HG02885 (cell line): ENCODE measurements around the gene ASXL1.
A peak's percentile ranks its signal among the peaks of the same experiment; 100 is the strongest.

Source experiments
- ATAC-seq: cut with Tn5 transposase; IDR thresholded peaks from one replicate; pipeline ENCODE4 v1.9.1; 2021; ENCODE audit warnings: mild to moderate bottlenecking; ENCODE audit not compliant: unreplicated experiment, poor library complexity

ASXL1 gene

DNA sequence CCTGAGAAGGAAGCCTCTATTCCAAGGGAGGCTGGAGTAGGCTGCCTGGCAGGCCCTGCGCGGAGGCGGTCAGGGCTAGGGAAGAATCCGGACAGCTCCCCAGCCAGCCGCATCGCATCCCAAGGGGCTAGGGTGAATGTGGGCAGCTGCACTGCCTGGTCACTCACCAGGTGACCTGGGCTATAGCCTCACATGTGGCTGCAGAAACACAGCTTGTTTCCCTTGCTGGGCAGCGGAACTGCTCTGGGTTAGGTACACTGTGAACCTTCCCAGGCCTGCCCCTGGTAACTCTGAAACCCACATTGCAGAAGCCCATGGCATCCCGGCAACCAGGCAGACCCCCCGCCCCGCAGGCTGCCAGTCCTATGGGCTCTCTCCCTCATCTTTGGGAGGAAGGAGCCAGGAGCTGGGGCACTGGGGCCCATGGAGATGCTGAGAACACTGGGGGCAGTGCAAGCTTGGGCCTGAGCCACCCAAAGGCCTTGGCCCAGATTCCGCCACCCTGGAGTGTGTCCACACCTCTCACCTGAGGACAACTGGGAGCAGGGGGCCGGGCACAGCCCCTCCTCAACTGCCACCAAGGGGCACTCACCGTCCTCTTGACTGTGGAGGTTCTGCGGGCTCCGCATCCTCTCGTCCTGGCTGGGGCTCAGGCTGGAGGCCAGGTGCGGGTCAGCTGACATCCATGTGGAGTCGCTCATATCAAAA lies 116.0 kb downstream of the ASXL1 start:
- ATAC-seq, result no peak

- ATAC-seq, result no peak
Measured at GRCh38 chr20:32474717-32474966, 116.5 kb downstream of the ASXL1 start.

GRCh38 chr20:32474967-32475811 lies 117.1 kb downstream of the ASXL1 start:
- no peak for ATAC-seq

DNA sequence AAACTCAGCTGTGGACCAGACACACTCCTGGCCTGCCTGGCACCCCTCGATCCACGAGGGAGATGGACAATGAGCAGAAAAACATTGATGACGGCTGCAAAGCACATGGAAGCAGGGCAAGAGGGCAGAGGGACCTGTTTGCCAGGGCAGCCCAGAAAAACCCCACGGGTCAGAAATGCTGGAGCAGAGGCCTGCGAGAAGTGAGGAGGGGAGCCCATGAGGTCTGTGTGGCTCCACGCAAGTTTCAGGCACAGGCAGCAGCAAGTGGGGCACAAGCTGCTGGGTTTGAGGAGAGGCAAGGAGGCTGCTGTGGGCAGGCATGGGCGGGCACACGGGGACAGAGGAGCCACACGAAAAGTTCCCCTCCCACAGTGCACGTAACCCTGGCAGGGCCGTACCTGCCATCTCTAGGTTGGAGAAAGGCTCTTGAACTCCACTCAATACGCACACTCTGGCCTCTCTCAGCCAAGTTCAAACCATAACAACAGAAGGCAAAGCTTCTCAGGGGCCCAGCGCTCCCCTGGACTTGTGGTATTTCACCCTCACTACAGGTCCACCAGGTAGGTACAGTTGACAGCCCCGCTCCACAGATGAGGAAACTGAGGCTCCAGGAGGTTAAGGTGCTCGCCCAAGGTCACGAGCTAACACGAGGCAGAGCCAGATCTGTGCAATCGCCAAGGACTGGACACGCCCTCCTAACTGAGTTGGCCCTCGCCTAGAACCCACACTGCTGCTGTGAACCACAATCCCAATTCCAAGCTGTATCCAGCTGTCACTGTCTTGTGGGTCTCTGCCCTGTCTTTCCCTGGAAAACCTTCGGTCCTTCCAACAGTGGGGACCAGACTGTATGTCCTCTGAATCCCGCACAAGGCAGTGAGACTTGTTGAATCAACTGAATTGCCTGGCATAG lies 118.8 kb downstream of the ASXL1 start:
- ATAC-seq, result no peak

DNA sequence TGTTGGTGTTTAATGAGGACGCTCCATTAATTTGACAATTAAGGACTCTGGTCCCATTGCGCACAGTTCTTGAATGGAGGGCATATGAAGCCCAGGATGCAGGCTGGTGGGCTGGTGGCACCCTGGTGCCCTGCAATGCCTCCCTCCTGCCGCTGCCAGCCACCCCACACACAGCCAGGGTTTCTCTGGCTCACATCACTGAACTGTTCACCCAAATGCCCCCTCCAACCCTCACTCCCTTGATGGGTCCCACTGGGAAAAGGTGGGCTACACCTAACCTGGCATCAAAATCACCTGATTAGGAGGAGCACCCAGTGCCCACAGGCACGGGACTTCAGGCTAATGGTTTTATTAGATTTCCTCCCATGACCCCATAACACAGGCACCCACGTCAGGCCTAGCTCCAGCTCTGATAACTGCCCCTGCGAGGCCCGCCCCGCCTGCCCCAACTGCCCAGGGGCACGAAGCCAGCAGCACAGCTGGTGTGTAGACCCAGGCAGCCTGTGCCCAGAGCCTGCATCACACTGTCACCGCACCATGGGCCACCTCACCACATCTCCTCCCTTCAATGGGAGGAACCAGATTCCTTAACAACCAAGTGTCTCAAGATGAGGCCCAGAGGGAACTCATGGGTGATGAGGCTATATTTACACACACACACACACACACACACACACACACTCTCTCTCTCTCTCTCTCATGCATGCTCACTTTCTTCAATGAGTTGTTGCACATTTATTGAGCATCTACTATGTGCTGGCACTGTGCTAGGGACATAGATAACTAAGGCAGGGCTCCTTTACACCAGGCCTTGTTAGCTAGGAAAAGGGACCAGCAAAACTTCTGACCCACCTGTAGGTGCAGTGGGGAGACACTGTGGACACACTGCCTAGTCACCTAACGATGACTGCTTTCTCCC lies 119.7 kb downstream of the ASXL1 start:
- no peak for ATAC-seq

GRCh38 chr20:32478576-32478975 lies 120.4 kb downstream of the ASXL1 start:
- ATAC-seq, result no peak

DNA sequence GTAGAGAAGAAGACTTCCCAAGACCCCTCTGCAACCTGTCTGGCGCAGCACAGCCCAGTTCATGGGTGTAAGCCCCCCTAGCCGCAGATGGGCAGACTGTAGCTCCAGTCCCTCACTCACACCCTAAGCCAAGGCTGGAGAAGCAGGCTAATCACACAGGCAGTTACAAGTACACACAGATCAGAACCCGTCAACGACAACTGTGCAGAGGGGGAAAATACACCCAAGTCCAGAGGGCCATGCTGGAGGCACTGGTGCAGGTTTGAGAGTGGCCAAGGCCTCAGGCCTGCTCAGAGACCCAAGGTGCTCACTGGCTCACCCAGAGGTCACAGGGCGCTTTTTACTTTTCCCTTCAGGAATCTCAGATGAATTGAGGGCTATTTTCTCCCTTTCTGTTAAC lies 120.9 kb downstream of the ASXL1 start:
- no peak for ATAC-seq

GRCh38 chr20:32479697-32480171 lies 121.6 kb downstream of the ASXL1 start:
- no peak for ATAC-seq

GRCh38 chr20:32480371-32481241 lies 122.5 kb downstream of the ASXL1 start:
- ATAC-seq, result no peak

GRCh38 chr20:32481311-32482142 lies 123.4 kb downstream of the ASXL1 start:
- no peak for ATAC-seq

GRCh38 chr20:32482143-32482441 lies 124.0 kb downstream of the ASXL1 start:
- ATAC-seq, result no peak

GRCh38 chr20:32482442-32483261 lies 124.5 kb downstream of the ASXL1 start:
- ATAC-seq, result no peak

- no peak for ATAC-seq
Measured at GRCh38 chr20:32483351-32484224, 125.5 kb downstream of the ASXL1 start.

DNA sequence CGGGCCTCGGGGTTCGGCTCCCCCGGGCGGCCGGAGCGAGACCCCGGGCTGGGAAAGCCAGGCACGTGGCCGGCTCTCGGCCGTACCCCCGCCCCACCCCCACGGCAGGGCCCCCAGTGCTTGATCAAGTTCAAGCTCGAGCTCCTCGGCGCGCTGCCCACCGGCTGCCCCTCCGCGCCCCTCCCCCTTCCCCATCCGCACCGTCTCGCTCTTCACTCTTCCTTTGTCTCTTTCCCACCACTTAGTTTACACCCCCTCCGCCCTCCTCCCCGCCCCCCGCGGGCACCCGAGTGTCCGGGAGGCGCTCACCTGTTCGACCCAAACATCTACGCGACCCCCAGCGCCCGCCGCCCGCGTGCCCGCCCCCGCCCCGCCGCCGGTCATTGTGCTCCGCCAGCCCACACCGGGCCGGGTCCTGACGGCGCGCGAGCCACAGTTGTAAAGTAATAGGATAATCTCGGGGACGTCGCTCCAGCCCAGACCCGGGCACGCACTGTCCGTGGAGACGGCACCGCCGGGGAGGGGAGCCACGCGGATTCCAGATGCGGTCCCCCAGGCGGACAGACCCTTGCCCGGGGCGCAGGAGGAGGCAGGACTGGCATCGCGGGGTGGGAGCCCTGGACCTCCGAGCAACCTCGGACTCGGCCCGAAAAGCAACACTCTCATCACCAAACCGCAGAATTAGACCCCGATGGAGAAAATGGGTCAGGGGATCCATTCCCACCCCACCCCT lies 126.3 kb downstream of the ASXL1 start:
- ATAC-seq, result no peak

DNA sequence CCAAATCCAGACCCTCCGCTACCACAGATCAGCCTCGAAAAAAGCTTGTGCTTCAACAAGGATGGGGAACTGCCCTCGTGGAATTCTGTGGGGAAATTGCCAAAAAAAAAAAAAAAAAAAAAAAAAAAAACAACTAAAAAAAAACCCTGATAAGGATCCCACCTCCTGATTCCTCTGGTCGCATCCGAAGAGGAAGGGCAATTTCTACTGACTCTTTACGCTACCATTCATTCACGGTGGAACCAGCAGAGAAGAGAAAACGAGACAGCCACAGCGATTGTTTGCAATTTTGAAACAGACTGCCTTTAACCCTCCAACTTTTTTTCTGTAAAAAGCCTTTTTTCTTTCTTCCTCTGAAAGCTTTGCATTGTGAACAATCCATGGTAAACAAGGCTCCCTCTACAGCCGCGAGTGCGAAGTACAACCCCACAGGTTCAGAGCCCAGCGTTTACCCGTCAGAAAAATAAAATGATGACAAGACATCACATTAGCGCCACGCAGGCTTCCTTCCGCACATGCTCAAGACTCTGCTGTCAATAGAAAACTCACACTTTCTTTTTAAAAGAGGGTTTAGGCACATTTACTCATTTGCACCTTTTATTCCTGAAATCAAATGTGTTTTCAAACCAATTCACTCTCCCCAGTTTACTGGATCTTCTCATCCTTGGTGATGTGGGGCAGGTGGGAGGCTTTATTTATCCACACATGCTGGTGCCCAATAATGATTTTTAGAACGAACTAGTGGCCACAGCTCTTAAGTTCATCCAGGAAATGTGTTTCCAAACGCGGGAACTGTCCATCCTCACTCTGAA lies 127.0 kb downstream of the ASXL1 start:
- ATAC-seq, result peak; percentile 77
